ENCODE data around the gene REV1.

Gene REV1

GRCh38 chr2:99487906-99488305, 1.9 kb downstream of the REV1 start:
- TF ChIP-seq CTCF (IDR thresholded peaks at IDR 0.05; ENCODE audit: low read depth, low read length): no peak
- DNase-seq (ENCODE audit: low read depth, low spot score): no peak
- in situ Hi-C loops (cut with HindIII; ENCODE audit: low sequenced_read_pairs): no loop called here
- H3K4me3 ChIP-seq (ENCODE audit: low read depth, low read length): no peak overlapping the region

- TF ChIP-seq CTCF (IDR thresholded peaks at IDR 0.05; ENCODE audit: low read depth, low read length): no peak
- in situ Hi-C loops (cut with HindIII; ENCODE audit: low sequenced_read_pairs): no loop called here
- no peak overlapping the region for H3K4me3 ChIP-seq (ENCODE audit: low read depth, low read length)
- no peak for DNase-seq (ENCODE audit: low read depth, low spot score)
These were observed 4.0 kb downstream of the REV1 start for GRCh38 chr2:99485824-99486223.

GRCh38 chr2:99485411-99485810, 4.4 kb downstream of the REV1 start:
- H3K4me3 ChIP-seq (ENCODE audit: low read depth, low read length): no peak overlapping the region
- no peak for DNase-seq (ENCODE audit: low read depth, low spot score)
- no peak for TF ChIP-seq CTCF (IDR thresholded peaks at IDR 0.05; ENCODE audit: low read depth, low read length)
- in situ Hi-C loops (cut with HindIII; ENCODE audit: low sequenced_read_pairs): no loop called here

- TF ChIP-seq CTCF (IDR thresholded peaks at IDR 0.05; ENCODE audit: low read depth, low read length): no peak
- DNase-seq (ENCODE audit: low read depth, low spot score): no peak
- in situ Hi-C loops (cut with HindIII; ENCODE audit: low sequenced_read_pairs): no loop called here
- H3K4me3 ChIP-seq (ENCODE audit: low read depth, low read length): no peak overlapping the region
These were observed 5.6 kb downstream of the REV1 start for GRCh38 chr2:99484205-99484604.

GRCh38 chr2:99481941-99482340, 7.9 kb downstream of the REV1 start:
- DNase-seq (ENCODE audit: low read depth, low spot score): no peak
- no peak overlapping the region for H3K4me3 ChIP-seq (ENCODE audit: low read depth, low read length)
- in situ Hi-C loops (cut with HindIII; ENCODE audit: low sequenced_read_pairs): no loop called here
- no peak for TF ChIP-seq CTCF (IDR thresholded peaks at IDR 0.05; ENCODE audit: low read depth, low read length)

GRCh38 chr2:99481527-99481926, 8.3 kb downstream of the REV1 start:
- no peak for TF ChIP-seq CTCF (IDR thresholded peaks at IDR 0.05; ENCODE audit: low read depth, low read length)
- H3K4me3 ChIP-seq (ENCODE audit: low read depth, low read length): no peak overlapping the region
- DNase-seq (ENCODE audit: low read depth, low spot score): no peak
- in situ Hi-C loops (cut with HindIII; ENCODE audit: low sequenced_read_pairs): no loop called here

GRCh38 chr2:99480390-99480789, 9.4 kb downstream of the REV1 start:
- no peak for DNase-seq (ENCODE audit: low read depth, low spot score)
- H3K4me3 ChIP-seq (ENCODE audit: low read depth, low read length): no peak overlapping the region
- TF ChIP-seq CTCF (IDR thresholded peaks at IDR 0.05; ENCODE audit: low read depth, low read length): no peak
- in situ Hi-C loops (cut with HindIII; ENCODE audit: low sequenced_read_pairs): no loop called here
